AG09319 (cell line): ENCODE data around the gene TPI1.
A peak's percentile ranks its signal among the peaks of the same experiment; 100 is the strongest.
"Not testable (repeated sequence)": the region's sequence is repeated elsewhere in the genome, so short reads cannot be mapped to it uniquely, and the experiment has no call there.

Experiments used
- DNase-seq: peaks from one replicate; pipeline ENCODE4 v3.0.0-alpha.2; 2010; ENCODE audit warnings: low read depth; ENCODE audit errors: extremely low read depth
- TF ChIP-seq, protein P1 (sequence below): IDR thresholded peaks from 2 replicates; pipeline ENCODE4 v1.5.1; 2011; ENCODE audit warnings: low read depth, mild to moderate bottlenecking, inconsistent platforms, low read length, moderate library complexity

Gene TPI1

DNA sequence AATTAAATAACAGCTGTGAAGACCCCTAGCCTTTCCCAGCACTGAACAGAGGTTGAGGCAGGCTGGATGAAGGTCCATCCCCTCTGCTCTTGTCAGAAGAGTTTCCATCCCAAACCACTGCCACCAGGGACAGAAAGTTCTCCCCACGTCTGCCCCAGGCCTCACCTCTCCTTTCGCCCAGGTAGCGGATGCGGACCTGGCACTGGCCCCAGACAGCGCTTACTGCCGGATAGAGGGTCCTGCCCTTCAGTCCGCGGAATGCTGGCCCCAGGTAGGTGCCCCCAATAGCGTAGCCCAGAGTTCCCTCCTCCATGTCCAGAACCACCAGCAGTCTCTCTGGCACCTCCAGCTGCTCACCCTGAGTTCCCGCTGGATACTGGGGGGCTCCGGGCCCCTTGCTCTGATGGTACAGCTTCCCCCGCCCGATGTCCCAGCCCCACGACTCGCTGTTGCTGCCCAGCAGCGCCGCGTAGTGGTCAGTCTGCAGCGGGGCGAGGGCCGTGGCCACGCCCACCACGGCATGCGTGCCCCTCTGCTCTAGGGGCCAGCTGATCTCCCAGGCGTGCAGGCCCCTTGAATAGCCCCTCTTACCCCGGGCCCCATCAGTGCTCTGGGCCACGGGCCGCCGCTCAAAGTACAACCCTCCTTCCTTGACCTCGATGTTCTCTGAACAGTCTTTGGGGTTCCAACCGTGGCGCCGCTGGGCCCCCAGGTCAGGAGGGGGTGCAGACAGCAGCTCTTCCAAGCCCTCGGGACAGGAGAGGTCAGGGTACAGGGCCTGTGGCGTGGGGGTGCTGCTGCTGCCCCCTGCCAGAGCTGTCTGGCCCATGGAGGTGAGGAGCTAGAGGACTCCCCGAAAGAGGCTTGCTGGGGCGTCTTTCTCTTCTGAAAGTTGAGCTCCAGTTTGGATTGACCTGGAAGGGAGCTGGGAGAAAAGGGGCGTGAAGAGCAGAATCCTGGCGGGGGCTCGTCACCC is 5.0 kb downstream of the TPI1 start:
- DNase-seq, result no peak
- TF ChIP-seq, protein P1, sequence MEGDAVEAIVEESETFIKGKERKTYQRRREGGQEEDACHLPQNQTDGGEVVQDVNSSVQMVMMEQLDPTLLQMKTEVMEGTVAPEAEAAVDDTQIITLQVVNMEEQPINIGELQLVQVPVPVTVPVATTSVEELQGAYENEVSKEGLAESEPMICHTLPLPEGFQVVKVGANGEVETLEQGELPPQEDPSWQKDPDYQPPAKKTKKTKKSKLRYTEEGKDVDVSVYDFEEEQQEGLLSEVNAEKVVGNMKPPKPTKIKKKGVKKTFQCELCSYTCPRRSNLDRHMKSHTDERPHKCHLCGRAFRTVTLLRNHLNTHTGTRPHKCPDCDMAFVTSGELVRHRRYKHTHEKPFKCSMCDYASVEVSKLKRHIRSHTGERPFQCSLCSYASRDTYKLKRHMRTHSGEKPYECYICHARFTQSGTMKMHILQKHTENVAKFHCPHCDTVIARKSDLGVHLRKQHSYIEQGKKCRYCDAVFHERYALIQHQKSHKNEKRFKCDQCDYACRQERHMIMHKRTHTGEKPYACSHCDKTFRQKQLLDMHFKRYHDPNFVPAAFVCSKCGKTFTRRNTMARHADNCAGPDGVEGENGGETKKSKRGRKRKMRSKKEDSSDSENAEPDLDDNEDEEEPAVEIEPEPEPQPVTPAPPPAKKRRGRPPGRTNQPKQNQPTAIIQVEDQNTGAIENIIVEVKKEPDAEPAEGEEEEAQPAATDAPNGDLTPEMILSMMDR, result peak; percentile 98

DNA sequence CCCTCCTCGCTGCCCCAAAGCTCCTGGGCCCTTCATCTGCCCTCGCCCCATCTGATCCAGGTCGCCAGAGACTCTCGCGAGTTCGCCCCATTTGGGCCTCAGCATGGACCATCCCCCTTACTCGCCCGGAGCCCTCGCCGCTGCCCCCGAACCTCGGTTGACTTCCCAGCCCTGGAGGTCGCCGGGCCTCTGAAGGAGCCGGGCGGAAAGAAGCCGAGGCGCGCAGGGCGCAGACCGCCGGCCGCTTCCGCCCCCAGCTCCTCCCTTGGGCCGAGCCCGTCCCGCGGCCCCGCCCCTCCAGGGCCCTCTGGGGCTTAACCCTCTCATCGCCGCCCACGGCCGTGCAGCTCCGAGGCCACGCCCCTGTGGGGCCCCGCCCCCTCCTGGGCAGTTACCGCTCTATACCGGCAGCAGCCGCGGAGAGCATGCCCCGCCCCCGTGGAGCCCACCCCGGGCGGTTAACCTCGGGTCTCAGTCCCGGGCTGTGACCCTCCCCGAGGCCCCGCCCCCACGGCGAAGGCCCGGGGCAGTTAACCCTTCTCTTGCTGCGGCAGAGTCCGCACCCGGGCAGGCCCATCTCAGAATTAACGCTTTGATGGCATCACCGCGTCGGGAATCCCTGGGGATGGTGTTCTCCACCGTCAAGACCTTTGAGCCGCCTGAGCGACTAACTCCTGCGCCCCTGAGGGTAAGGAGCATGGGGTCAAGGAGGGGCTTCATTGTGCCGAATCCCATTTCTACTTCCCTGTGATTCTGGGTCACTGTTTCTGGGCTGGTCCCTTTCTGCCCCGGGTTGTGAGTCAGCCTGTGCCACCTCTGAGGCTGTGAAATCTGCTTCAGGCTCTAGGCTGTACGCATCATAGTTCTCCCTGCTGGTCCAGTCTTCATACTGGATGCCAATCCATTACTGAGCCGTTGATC is 6.0 kb downstream of the TPI1 start, which contains the start of gene SPSB2:
TSS of gene SPSB2 (minus strand) at position 210 of the 921 bp plus-strand sequence. CDS start 402 bp downstream, outside the sequence.
- peak; percentile 77 for DNase-seq
- TF ChIP-seq, protein P1, result no peak; the same call in 1 of the 2 replicates

DNA sequence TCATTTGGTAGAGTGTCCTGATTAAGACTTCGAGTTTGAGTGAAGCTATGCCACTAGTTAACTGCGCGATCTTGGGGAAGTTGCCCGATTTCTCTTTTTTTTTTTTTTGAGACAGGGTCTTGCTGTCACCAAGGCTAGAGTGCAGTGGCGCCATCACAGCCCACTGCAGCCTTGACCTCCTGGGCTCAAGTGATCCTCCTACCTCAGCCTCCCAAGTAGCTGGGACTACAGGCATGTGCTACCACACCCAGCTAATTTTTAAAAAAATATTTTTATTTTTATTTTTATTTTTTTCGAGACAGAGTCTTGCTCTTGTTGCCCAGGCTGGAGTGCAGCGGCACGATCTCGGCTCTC is 6.7 kb downstream of the TPI1 start:
- DNase-seq, result not testable (repeated sequence)

DNA sequence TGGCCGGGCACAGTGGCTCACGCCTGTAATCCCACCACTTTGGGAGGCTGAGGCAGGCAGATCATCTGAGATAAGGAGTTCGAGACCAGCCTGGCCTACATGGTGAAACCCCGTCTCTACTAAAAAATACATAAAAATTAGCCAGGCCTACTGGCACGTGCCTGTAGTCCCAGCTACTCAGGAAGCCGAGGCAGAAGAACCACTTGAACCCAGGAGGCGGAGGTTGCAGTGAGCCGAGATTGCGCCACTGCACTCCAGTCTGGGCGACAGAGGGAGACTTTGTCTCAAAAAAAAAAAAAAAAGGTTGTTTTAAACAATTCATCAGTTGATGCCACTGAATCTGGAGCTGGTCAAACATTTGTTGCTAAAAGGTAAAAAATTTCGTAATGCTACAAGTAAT is 12.5 kb downstream of the TPI1 start:
- DNase-seq, result not testable (repeated sequence)

DNA sequence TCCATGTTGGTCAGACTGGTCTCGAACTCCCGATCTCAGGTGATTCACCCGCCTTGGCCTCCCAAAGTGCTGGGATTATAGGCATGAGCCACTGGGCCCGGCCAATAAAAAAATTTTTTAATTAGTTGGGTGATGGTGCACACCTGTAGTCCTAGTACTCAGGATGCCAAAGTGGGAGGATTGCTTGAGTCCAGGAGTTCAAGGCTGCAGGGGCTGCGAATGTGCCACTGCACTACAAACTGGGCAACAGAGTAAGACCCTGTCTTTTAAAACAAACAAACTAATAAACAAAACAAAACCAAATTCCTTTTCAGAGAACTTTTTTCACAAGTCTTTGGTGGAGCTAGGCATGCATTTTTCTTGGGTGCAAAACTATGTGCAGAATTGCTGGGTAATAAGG is 15.9 kb downstream of the TPI1 start:
- TF ChIP-seq, protein P1, result no peak
- no peak for DNase-seq

DNA sequence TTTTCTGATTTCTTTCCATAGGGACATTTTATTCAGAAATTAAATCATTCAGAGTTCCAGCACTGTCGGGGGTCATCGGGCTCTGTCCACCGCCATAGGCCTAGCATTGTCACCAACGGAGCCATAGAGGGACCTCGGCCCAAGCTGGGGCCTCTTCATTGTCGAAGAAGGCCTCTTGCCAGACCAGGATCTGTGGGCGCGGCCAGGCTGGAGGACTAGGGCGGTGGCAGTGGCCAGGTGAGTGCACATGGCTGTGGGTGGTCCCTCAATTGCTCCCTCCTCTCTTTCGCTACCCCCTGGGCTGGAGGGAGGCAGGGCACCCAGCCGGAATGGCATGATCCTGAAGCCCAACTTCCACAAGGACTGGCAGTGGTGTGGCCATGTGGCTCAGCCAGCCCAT is 16.4 kb downstream of the TPI1 start:
- no peak for DNase-seq
- TF ChIP-seq, protein P1, result no peak

DNA sequence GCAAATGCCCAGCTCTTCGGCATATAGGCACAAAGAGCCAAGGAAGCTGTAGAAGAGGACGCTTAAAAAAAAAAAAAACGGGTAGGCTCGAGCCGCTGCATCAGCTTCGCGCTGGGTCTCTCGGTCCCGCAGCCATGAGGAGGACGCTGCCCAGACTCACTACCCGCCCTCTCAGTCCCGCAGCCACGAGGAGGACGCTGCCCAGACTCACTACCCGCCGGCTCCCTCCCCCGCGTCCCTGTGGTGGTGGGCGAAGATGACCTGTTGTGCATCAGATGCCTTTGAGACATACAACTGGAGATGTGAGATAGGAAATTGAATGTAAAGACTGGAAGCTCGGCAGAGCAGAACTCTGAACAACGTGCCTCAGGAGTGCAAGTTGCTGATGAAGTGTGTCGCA is 17.2 kb downstream of the TPI1 start:
- TF ChIP-seq, protein P1, result no peak
- no peak for DNase-seq

DNA sequence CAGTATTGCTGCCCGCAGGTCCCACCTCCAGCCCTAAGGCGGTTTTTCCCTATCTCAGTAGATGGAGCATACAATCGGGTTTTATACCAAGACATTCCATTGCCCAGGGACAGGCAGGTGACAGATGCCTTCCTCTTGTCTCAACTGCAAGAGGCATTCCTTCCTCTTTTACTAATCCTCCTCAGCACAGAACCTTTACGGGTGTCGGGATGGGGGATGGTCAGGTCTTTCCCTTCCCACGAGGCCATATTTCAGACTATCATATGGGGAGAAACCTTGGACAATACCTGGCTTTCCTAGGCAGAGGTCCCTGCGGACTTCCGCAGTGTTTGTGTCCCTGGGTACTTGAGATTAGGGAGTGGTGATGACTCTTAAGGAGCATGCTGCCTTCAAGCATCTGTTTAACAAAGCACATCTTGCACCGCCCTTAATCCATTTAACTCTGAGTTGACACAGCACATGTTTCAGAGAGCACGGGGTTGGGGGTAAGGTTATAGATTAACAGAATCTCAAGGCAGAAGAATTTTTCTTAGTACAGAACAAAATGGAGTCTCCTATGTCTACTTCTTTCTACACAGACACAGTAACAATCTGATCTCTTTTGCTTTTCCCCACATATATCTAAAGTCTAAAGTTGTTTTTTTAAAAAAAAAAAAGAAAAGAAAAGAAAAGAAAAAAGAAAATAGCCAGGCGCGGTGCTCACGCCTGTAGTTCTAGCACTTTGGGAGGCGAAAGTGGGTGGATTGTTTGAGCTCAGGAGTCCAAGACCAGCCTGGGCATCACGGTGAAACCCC is 19.1 kb downstream of the TPI1 start:
- DNase-seq, result not testable (repeated sequence)
